ENCODE measurements around the gene LGR5.

- TF ChIP-seq CTCF (IDR thresholded peaks at IDR 0.05; ENCODE audit: insufficient read depth, low read length, poor library complexity, severe bottlenecking) (no peak), EZH2phosphoT487 (conservative IDR thresholded peaks at IDR 0.05; ENCODE audit: low read length) (no peak)
Measured at GRCh38 chr12:71605039-71605438, 165.4 kb downstream of the LGR5 start.

All from SU-DHL-6 (cell line).